ENCODE results near the gene TBXA2R.

- TF ChIP-seq GATA2 (IDR thresholded peaks at IDR 0.05; ENCODE audit: low read depth, low read length), result no peak
- TF ChIP-seq GATA3 (IDR thresholded peaks at IDR 0.05; ENCODE audit: low read depth, low read length), result no peak
Measured at GRCh38 chr19:3591876-3592613, 14.6 kb downstream of the TBXA2R start.

Measured in SH-SY5Y (cell line).